Measurements from ENCODE around the gene UGT1A7.

UGT1A7 gene

DNA sequence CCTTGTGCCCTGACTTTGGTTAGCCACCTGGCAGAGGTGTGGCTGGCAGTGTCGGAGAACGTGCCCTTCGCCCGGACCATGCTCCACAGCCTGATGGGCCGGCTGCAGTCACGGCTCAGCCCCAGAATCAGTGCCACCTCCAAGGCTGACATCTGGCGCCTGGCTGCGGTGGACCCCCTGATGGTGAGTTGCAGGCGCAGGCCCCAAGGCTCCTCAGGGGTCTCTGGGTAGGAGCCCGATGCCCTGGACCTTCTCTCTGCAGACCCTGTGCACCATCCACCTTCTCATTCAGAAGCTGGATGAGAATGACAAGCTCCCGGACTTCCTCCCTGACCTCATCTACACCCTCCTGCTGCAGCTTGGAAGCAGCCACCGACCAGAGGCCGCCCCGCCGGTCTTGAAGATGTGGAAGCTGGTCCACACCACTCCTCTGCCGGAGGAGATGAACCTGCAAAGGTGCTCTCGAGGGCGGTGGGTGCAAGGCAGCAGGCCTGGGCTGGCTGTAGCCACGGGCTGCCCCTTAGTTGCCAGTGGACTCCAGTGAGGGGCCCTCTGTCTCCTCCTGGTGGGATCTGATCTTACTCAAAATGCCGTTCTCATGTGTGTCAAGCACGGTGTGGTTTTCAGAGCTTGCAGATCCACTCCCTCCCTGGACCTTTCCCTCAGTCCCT, 140.5 kb downstream of the UGT1A7 start (continued):
- no peak for TF ChIP-seq RARB (CRISPR knock-in tag; IDR thresholded peaks at IDR 0.05)
- no peak for TF ChIP-seq ZNF565 (CRISPR knock-in tag; conservative IDR thresholded peaks at IDR 0.05; ENCODE audit: low read depth)
- no peak for TF ChIP-seq TSHZ2 (CRISPR knock-in tag; IDR thresholded peaks at IDR 0.05)
